ENCODE measurements around the gene GCA. TPM values are rescaled to one million over a fixed set of nuclear protein-coding genes. Genes with fewer than 3 reads are reported as not detected.
A peak's percentile ranks its signal among the peaks of the same experiment; 100 is the strongest.

GCA gene
- total and polyA plus RNA-seq, 2 of the 13 experiments (the other 11 are each of a cell fraction or from before 2014, with no cell fraction given) = 42.0 to 48.3 TPM

DNA sequence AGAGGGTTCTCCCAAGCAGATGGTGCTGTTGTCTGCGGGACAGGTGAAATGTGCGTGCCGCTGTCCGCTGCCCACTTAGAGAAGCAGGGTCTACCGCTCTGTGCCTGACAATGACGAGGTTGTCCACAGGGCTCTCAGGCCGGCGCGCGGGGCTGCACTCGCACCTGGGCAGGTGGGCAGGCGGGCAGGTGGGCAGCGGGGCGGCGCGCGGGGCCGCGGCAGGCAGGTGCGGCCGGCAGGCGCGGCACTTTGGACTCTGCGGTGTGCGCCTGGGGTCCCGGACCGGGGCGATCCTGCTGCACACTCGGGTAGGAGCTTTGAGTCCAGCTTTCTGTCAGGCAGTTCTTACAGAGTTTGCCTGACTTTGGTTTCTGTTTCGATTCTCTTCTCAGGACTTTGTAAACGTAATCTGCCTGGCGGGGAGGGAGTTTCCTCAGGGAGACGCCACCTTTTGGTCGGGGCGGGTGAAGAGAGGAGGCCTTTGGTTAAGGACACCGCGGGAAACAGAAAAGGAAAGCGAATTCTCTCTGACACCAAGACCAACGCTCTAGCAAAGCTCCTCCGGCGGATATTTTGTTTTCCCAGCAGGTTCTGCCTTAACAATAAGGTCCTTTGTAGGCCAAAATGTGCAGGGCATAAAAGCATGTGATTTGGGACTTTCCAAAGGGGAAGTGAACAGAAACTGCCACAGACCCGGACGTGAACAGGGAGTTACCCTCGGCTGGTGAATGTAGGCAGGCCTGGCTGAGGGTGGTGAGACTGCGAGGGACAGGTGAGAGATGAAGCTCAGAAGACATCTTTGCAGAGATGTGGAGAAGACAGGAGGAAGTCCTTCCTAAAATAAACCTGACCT is 25.4 kb upstream of the GCA start, which contains the start of gene IFIH1 (continued):
- TF ChIP-seq NR2C2 (CRISPR knock-in tag; IDR thresholded peaks at IDR 0.05; ENCODE audit: borderline replicate concordance) (peak; percentile 62), THAP8 (CRISPR knock-in tag; IDR thresholded peaks at IDR 0.05; ENCODE audit: borderline replicate concordance) (no peak), MXD1 (CRISPR knock-in tag; IDR thresholded peaks at IDR 0.05) (no peak), TOE1 (CRISPR knock-in tag; IDR thresholded peaks at IDR 0.05) (no peak), KLF15 (CRISPR knock-in tag; IDR thresholded peaks at IDR 0.05; ENCODE audit: borderline replicate concordance) (0 out of 2 replicates have a peak, but pooled peaks have one; percentile 30), HNRNPH1 (optimal IDR thresholded peaks at IDR 0.05; ENCODE audit: low read depth, low read length) (peak; percentile 52), ELF4 (CRISPR knock-in tag; IDR thresholded peaks at IDR 0.05; ENCODE audit: borderline replicate concordance) (no peak), ZNF720 (CRISPR knock-in tag; IDR thresholded peaks at IDR 0.05) (0 out of 2 replicates have a peak, but pooled peaks have one; percentile 31), ZNF616 (CRISPR knock-in tag; IDR thresholded peaks at IDR 0.05; ENCODE audit: low read depth) (peak; percentile 53; the same call in 1 of the 2 replicates), ZNF30 (CRISPR knock-in tag; IDR thresholded peaks at IDR 0.05) (no peak), ONECUT2 (CRISPR knock-in tag; IDR thresholded peaks at IDR 0.05) (no peak), SOX6 (IDR thresholded peaks at IDR 0.05) (no peak), SOX6 (CRISPR knock-in tag; IDR thresholded peaks at IDR 0.05) (peak; percentile 57), CSRNP1 (CRISPR knock-in tag; IDR thresholded peaks at IDR 0.05) (no peak), ZNF3 (CRISPR knock-in tag; IDR thresholded peaks at IDR 0.05) (no peak), ARID4A (CRISPR knock-in tag; IDR thresholded peaks at IDR 0.05; ENCODE audit: borderline replicate concordance) (peak; percentile 72; the same call in 1 of the 2 replicates), TFE3 (CRISPR knock-in tag; IDR thresholded peaks at IDR 0.05) (peak; percentile 43), IKZF1 (IDR thresholded peaks at IDR 0.05) (no peak)
- TF ChIP-seq, protein P1, sequence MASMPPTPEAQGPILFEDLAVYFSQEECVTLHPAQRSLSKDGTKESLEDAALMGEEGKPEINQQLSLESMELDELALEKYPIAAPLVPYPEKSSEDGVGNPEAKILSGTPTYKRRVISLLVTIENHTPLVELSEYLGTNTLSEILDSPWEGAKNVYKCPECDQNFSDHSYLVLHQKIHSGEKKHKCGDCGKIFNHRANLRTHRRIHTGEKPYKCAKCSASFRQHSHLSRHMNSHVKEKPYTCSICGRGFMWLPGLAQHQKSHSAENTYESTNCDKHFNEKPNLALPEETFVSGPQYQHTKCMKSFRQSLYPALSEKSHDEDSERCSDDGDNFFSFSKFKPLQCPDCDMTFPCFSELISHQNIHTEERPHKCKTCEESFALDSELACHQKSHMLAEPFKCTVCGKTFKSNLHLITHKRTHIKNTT (CRISPR knock-in tag; IDR thresholded peaks at IDR 0.05) = no peak
